Cardiac septum (tissue), 1 donor: ENCODE measurements around the gene NEK9. TPM values are rescaled to one million over a fixed set of nuclear protein-coding genes. Genes with fewer than 3 reads are reported as not detected.

Experiments used
- DNase-seq: peaks from one replicate; pipeline ENCODE4 v3.0.0-alpha.2; 2020; ENCODE audit warnings: low spot score
- intact Hi-C: fragments of 100-400 bp; cut with DNase I; formaldehyde crosslinking; loops from one replicate; pipeline ENCODE4 v1.14.0; 2022
- total RNA-seq: library from RNA; stranded (reverse); fragmentation: NEBNext Ultra II Directional; extraction: Animal tissue kit (Norgen Biotek cat#: 25700); gene quantifications from one replicate; pipeline ENCODE4 v1.2.1, GENCODE V29; 2021
- donor health status: DM: no; HTN: no; CAD: no.

NEK9 gene
- total RNA-seq, 1 donor from 2014 or later: 115 TPM

- no peak for DNase-seq
- intact Hi-C loops: no loop called here
Measured at GRCh38 chr14:75049136-75049535, 77.7 kb downstream of the NEK9 start.

GRCh38 chr14:75048101-75048500, 78.7 kb downstream of the NEK9 start:
- intact Hi-C loops: no loop called here
- DNase-seq: no peak

- DNase-seq: no peak
- intact Hi-C loops: no loop called here
Measured at GRCh38 chr14:75047506-75047905, 79.3 kb downstream of the NEK9 start.

- intact Hi-C loops: no loop called here
Measured at GRCh38 chr14:75046899-75047298, 79.9 kb downstream of the NEK9 start.

GRCh38 chr14:75046275-75046674, 80.6 kb downstream of the NEK9 start:
- DNase-seq: no peak
- intact Hi-C loops: no loop called here

More at GRCh38 chr14:75046899-75047298, 79.9 kb downstream of the NEK9 start:
- DNase-seq: no peak

- no peak for DNase-seq
- intact Hi-C loops: no loop called here
Measured at GRCh38 chr14:75044752-75045151, 82.1 kb downstream of the NEK9 start.

GRCh38 chr14:75044322-75044721, 82.5 kb downstream of the NEK9 start:
- no peak for DNase-seq
- intact Hi-C loops: no loop called here

- intact Hi-C loops: no loop called here
- DNase-seq: no peak
Measured at GRCh38 chr14:75042035-75042434, 84.8 kb downstream of the NEK9 start.

- intact Hi-C loops: no loop called here
- DNase-seq: no peak
Measured at GRCh38 chr14:75041613-75042012, 85.2 kb downstream of the NEK9 start.

GRCh38 chr14:75040959-75041358, 85.9 kb downstream of the NEK9 start:
- intact Hi-C loops: no loop called here
- DNase-seq: no peak

GRCh38 chr14:75040507-75040906, 86.3 kb downstream of the NEK9 start:
- DNase-seq: no peak

GRCh38 chr14:75032939-75033338, 93.9 kb downstream of the NEK9 start:
- DNase-seq: no peak
- intact Hi-C loops: no loop called here

More at GRCh38 chr14:75040507-75040906, 86.3 kb downstream of the NEK9 start:
- intact Hi-C loops: no loop called here

GRCh38 chr14:75030147-75030546, 96.7 kb downstream of the NEK9 start:
- intact Hi-C loops: no loop called here
- no peak for DNase-seq

Other genes starting within 250 kb of the NEK9 start
- gene DLST, start 245.1 kb downstream of the NEK9 start, total RNA-seq: 202 TPM
- 19.8 TPM for gene RPS6KL1, start 203.8 kb downstream of the NEK9 start, total RNA-seq
- 9.4 TPM for gene PGF, start 171.5 kb downstream of the NEK9 start, total RNA-seq
- 36.4 TPM for gene EIF2B2, start 124.1 kb downstream of the NEK9 start, total RNA-seq
- 20.0 TPM for gene MLH3, start 75.6 kb downstream of the NEK9 start, total RNA-seq
- 12.2 TPM for gene ACYP1, start 63.0 kb downstream of the NEK9 start, total RNA-seq
- 5.2 TPM for gene ZC2HC1C, start 57.4 kb downstream of the NEK9 start, total RNA-seq
- 283 TPM for gene TMED10, start 49.6 kb upstream of the NEK9 start, total RNA-seq
- gene FOS, start 151.8 kb upstream of the NEK9 start, total RNA-seq: 25.8 TPM